ENCODE data around the gene IMMP2L.

GRCh38 chr7:110637252-110637651, 925.0 kb downstream of the IMMP2L start:
- TF ChIP-seq POLR2AphosphoS5 (IDR thresholded peaks at IDR 0.05; ENCODE audit: low read depth, low read length): no peak
- no peak for TF ChIP-seq SIN3A (IDR thresholded peaks at IDR 0.05; ENCODE audit: borderline replicate concordance, insufficient read depth, low read length)
- TF ChIP-seq, protein P1, sequence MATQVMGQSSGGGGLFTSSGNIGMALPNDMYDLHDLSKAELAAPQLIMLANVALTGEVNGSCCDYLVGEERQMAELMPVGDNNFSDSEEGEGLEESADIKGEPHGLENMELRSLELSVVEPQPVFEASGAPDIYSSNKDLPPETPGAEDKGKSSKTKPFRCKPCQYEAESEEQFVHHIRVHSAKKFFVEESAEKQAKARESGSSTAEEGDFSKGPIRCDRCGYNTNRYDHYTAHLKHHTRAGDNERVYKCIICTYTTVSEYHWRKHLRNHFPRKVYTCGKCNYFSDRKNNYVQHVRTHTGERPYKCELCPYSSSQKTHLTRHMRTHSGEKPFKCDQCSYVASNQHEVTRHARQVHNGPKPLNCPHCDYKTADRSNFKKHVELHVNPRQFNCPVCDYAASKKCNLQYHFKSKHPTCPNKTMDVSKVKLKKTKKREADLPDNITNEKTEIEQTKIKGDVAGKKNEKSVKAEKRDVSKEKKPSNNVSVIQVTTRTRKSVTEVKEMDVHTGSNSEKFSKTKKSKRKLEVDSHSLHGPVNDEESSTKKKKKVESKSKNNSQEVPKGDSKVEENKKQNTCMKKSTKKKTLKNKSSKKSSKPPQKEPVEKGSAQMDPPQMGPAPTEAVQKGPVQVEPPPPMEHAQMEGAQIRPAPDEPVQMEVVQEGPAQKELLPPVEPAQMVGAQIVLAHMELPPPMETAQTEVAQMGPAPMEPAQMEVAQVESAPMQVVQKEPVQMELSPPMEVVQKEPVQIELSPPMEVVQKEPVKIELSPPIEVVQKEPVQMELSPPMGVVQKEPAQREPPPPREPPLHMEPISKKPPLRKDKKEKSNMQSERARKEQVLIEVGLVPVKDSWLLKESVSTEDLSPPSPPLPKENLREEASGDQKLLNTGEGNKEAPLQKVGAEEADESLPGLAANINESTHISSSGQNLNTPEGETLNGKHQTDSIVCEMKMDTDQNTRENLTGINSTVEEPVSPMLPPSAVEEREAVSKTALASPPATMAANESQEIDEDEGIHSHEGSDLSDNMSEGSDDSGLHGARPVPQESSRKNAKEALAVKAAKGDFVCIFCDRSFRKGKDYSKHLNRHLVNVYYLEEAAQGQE (IDR thresholded peaks at IDR 0.05; ENCODE audit: insufficient read depth in 1 of 2, low read depth in 2 of 2, low read length in 2 of 2): no peak
- no peak for TF ChIP-seq TAF1 (IDR thresholded peaks at IDR 0.05; ENCODE audit: borderline replicate concordance, insufficient read depth, low read length)
- TF ChIP-seq FOXP2 (optimal IDR thresholded peaks at IDR 0.05; ENCODE audit: borderline replicate concordance, extremely low read depth, extremely low read length, insufficient read depth): no peak
